HuH-7 (cell line): ENCODE data around the gene MEIS2.

Source experiments
- DNase-seq: peaks from one replicate; pipeline ENCODE4 v3.0.0; 2011; ENCODE audit warnings: low spot score

Gene MEIS2

GRCh38 chr15:37112971-37113670, 12.8 kb upstream of the MEIS2 start:
- no peak for DNase-seq

- no peak for DNase-seq
These were observed 11.8 kb upstream of the MEIS2 start for GRCh38 chr15:37112171-37112570.

GRCh38 chr15:37111427-37111717, 11.0 kb upstream of the MEIS2 start:
- no peak for DNase-seq

GRCh38 chr15:37109872-37110572, 9.7 kb upstream of the MEIS2 start:
- DNase-seq: no peak

- DNase-seq: no peak
These were observed 9.0 kb upstream of the MEIS2 start for GRCh38 chr15:37109168-37109871.

- DNase-seq: no peak
These were observed 8.2 kb upstream of the MEIS2 start for GRCh38 chr15:37108381-37109167.

- no peak for DNase-seq
These were observed 7.5 kb upstream of the MEIS2 start for GRCh38 chr15:37107744-37108380.

- DNase-seq: no peak
These were observed 6.9 kb upstream of the MEIS2 start for GRCh38 chr15:37107071-37107743.

- no peak for DNase-seq
These were observed 6.2 kb upstream of the MEIS2 start for GRCh38 chr15:37106490-37107001.

GRCh38 chr15:37105889-37106288, 5.5 kb upstream of the MEIS2 start:
- DNase-seq: no peak

GRCh38 chr15:37105029-37105428, 4.7 kb upstream of the MEIS2 start:
- no peak for DNase-seq

GRCh38 chr15:37104424-37104981, 4.2 kb upstream of the MEIS2 start:
- DNase-seq: no peak

GRCh38 chr15:37103475-37104423, 3.4 kb upstream of the MEIS2 start:
- DNase-seq: no peak

GRCh38 chr15:37103163-37103435, 2.8 kb upstream of the MEIS2 start:
- no peak for DNase-seq

GRCh38 chr15:37102305-37103162, 2.2 kb upstream of the MEIS2 start:
- no peak for DNase-seq

- DNase-seq: no peak
These were observed 1.6 kb upstream of the MEIS2 start for GRCh38 chr15:37101980-37102304.

- DNase-seq: no peak
These were observed 542 bp upstream of the MEIS2 start for GRCh38 chr15:37100966-37101215.

GRCh38 chr15:37099319-37100108, 835 bp downstream of the MEIS2 start:
- peak; percentile 72 for DNase-seq
